GM23338 (cell line): ENCODE data around the gene KDM4B. TPM values are rescaled to one million over a fixed set of nuclear protein-coding genes. Genes with fewer than 3 reads are reported as not detected.

ENCODE experiments used
- ATAC-seq: fragments of 200-7000 bp; cut with Tn5 transposase; 3 replicates; pipeline ENCODE4 v1.9.1; 2020
- DNase-seq: peaks from one replicate; pipeline ENCODE4 v3.0.0-alpha.2; 2015; ENCODE audit warnings: low spot score
- H2AFZ ChIP-seq: fragments of 200-600 bp; sonication (generic); 2 replicates; pipeline ENCODE4 v1.8.0; 2016; ENCODE audit warnings: antibody characterized with exemption, mild to moderate bottlenecking, moderate library complexity
- H3F3A ChIP-seq: fragments of 200-600 bp; sonication (generic); replicated peaks from 2 replicates; pipeline ENCODE4 v1.8.0; 2017; ENCODE audit warnings: antibody characterized with exemption, mixed run types, low read depth
- H3K27ac ChIP-seq: fragments of 200-600 bp; sonication (generic); 2 replicates; pipeline ENCODE4 v1.6.1; 2016; ENCODE audit warnings: low read depth
- H3K27me3 ChIP-seq: fragments of 200-600 bp; sonication (generic); 2 replicates; pipeline ENCODE4 v1.8.0; 2016; ENCODE audit warnings: mild to moderate bottlenecking, mixed run types, moderate library complexity; ENCODE audit not compliant: insufficient read depth
- H3K36me3 ChIP-seq: fragments of 200-600 bp; sonication (generic); 2 replicates; pipeline ENCODE4 v1.8.0; 2016; ENCODE audit warnings: mild to moderate bottlenecking; ENCODE audit not compliant: insufficient read depth
- H3K4me1 ChIP-seq: fragments of 200-600 bp; sonication (generic); 2 replicates; pipeline ENCODE4 v1.8.0; 2016; ENCODE audit warnings: mild to moderate bottlenecking, moderate library complexity; ENCODE audit not compliant: insufficient read depth
- H3K4me2 ChIP-seq: fragments of 200-600 bp; sonication (generic); 2 replicates; pipeline ENCODE4 v1.7.1; 2017; ENCODE audit warnings: mixed run types
- H3K4me3 ChIP-seq: fragments of 200-600 bp; sonication (generic); 2 replicates; pipeline ENCODE4 v1.6.1; 2016; ENCODE audit warnings: mixed run types
- H3K79me2 ChIP-seq: fragments of 200-600 bp; sonication (generic); replicated peaks from 2 replicates; pipeline ENCODE4 v1.8.0; 2017; ENCODE audit warnings: mild to moderate bottlenecking; ENCODE audit not compliant: insufficient read depth
- H3K9me2 ChIP-seq: fragments of 200-600 bp; sonication (generic); 2 replicates; pipeline ENCODE4 v1.8.0; 2017; ENCODE audit not compliant: insufficient read depth
- H4K20me1 ChIP-seq: fragments of 200-600 bp; sonication (generic); replicated peaks from 2 replicates; pipeline ENCODE4 v1.8.0; 2017; ENCODE audit warnings: mild to moderate bottlenecking; ENCODE audit not compliant: insufficient read depth
- H3K27ac Mint-ChIP-seq: 2 replicates; pipeline ENCODE4 v1.8.0; 2020; ENCODE audit warnings: inconsistent platforms, mild to moderate bottlenecking, moderate library complexity, mixed read lengths
- H3K27me3 Mint-ChIP-seq: 3 replicates; pipeline ENCODE4 v1.8.0; 2022; ENCODE audit warnings: low read depth, mild to moderate bottlenecking, moderate library complexity, mixed read lengths, inconsistent platforms; ENCODE audit not compliant: insufficient read depth, poor library complexity
- H3K36me3 Mint-ChIP-seq: 3 replicates; pipeline ENCODE4 v1.8.0; 2021; ENCODE audit warnings: low read depth, mild to moderate bottlenecking, inconsistent platforms, moderate library complexity, mixed read lengths
- H3K4me1 Mint-ChIP-seq: 3 replicates; pipeline ENCODE4 v1.8.0; 2020; ENCODE audit warnings: mild to moderate bottlenecking, inconsistent platforms, mixed read lengths
- H3K4me3 Mint-ChIP-seq: 3 replicates; pipeline ENCODE4 v1.8.0; 2021; ENCODE audit warnings: moderate library complexity, mild to moderate bottlenecking, inconsistent platforms, mixed read lengths
- H3K9me3 Mint-ChIP-seq: 3 replicates; pipeline ENCODE4 v1.8.0; 2020; ENCODE audit warnings: moderate library complexity, mild to moderate bottlenecking, inconsistent platforms, mixed read lengths
- CREB1 ChIP-seq: fragments of 250-450 bp; sonication (Bioruptor Pico); IDR thresholded peaks from 2 replicates; pipeline ENCODE4 v1.5.0; 2020; ENCODE audit warnings: low read depth, mild to moderate bottlenecking, moderate library complexity
- EZH2 ChIP-seq: fragments of 200-600 bp; sonication (generic); IDR thresholded peaks from one replicate; pipeline ENCODE4 v1.8.0; 2017; ENCODE audit warnings: antibody characterized with exemption, mild to moderate bottlenecking, low read depth; ENCODE audit not compliant: unreplicated experiment
- EZH2phosphoT487 ChIP-seq: fragments of 200-600 bp; sonication (generic); IDR thresholded peaks from one replicate; pipeline ENCODE4 v1.8.1; 2018; ENCODE audit warnings: antibody characterized with exemption; ENCODE audit not compliant: unreplicated experiment
- JUNB ChIP-seq: IDR thresholded peaks from one replicate; pipeline ENCODE4 v1.6.1; 2016; ENCODE audit warnings: antibody characterized with exemption; ENCODE audit not compliant: unreplicated experiment
- NANOG ChIP-seq: IDR thresholded peaks from 2 replicates; pipeline ENCODE4 v1.6.1; 2016; ENCODE audit warnings: antibody characterized with exemption, borderline replicate concordance
- POLR2AphosphoS5 ChIP-seq: IDR thresholded peaks from 2 replicates; pipeline ENCODE4 v1.6.1; 2016; ENCODE audit warnings: antibody characterized with exemption, low read depth
- STAT1 ChIP-seq: IDR thresholded peaks from one replicate; pipeline ENCODE4 v1.6.1; 2016; ENCODE audit warnings: antibody characterized with exemption; ENCODE audit not compliant: unreplicated experiment
- ZNF114 ChIP-seq: fragments of 250-450 bp; sonication (Bioruptor Pico); IDR thresholded peaks from 2 replicates; pipeline ENCODE4 v1.5.0; 2020; ENCODE audit warnings: mild to moderate bottlenecking, moderate library complexity
- ZNF331 ChIP-seq: fragments of 250-450 bp; sonication (Bioruptor Pico); IDR thresholded peaks from 2 replicates; pipeline ENCODE4 v1.5.0; 2020; ENCODE audit warnings: low read depth, mild to moderate bottlenecking, moderate library complexity
- polyA plus RNA-seq: library from polyadenylated mRNA; unstranded; fragments of >200 nt; fragmentation: Nextera tagmentation; extraction: Ambion mirVana; gene quantifications from 2 replicates; pipeline ENCODE4 v1.2.1, GENCODE V29; 2016
- total RNA-seq: library from RNA; depleted of rRNA; stranded (reverse); fragments of >200 nt; shearing (Covaris generic); gene quantifications from 2 replicates; pipeline ENCODE4 v1.2.3, GENCODE V29; 2014
- TF ChIP-seq, protein P1 (sequence below), 2 experiments: fragments of 200-600 bp in 1 of 2; sonication (generic) in 1 of 2; conservative IDR thresholded peaks; 2 replicates each; pipeline versions ENCODE4 v1.5.1 to v1.6.1; 2016 to 2017; ENCODE audit warnings: antibody characterized with exemption in 2 of 2, low read depth in 2 of 2, mild to moderate bottlenecking in 2 of 2, moderate library complexity in 1 of 2
- TF ChIP-seq, protein P2 (sequence below): IDR thresholded peaks from 2 replicates; pipeline ENCODE4 v1.6.1; 2016; ENCODE audit warnings: antibody characterized with exemption
- TF ChIP-seq, protein P3 (sequence below): IDR thresholded peaks from one replicate; pipeline ENCODE4 v1.6.1; 2018; ENCODE audit warnings: antibody characterized with exemption; ENCODE audit not compliant: unreplicated experiment
- TF ChIP-seq, protein P4 (sequence below): fragments of 250-450 bp; sonication (Bioruptor Pico); IDR thresholded peaks from 2 replicates; pipeline ENCODE4 v1.5.0; 2020; ENCODE audit warnings: mild to moderate bottlenecking, moderate library complexity

Gene KDM4B
- total and polyA plus RNA-seq, 2 experiments from 2014 or later = 9.1 to 27.6 TPM

DNA sequence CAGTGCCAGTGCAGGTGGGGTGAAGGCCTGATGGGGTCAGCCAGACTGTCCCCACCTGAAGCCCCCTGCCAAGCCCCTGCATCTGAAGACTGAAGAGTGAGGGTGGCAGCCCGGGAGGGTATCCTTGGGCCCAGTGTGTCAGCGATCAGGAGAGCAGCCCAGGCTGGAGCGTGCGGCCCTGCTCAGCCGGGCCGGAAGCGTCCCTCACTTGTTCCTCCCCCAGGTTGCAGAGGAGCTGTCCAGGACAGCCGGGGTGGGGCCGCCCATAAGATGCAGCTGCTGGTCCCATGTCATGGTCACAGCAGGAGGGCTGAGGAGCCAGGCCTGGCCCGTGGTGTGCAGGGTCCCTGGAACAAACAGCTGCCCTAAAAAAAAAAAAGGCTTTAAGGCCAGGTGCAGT is 55.4 kb downstream of the KDM4B start:
- H3K4me3 ChIP-seq = no peak overlapping the region
- DNase-seq (no peak), ATAC-seq (peak; percentile 14; the same call in 2 of the 3 replicates)
- no peaks in the 10 kb centered on the region for H3K27me3 ChIP-seq
- H3K9me2 ChIP-seq = no peaks in the 10 kb centered on the region
- H3K4me1 ChIP-seq = no peaks in the 10 kb centered on the region
- H3K4me2 ChIP-seq = no peak overlapping the region
- H3K4me1 Mint-ChIP-seq = peaks cover 2% of the 10 kb centered on the region; the same call in 1 of the 3 replicates
- no peak overlapping the region for H3K27ac Mint-ChIP-seq
- H3F3A ChIP-seq = no peaks in the 10 kb centered on the region
- no peak overlapping the region for H3K27ac ChIP-seq
- peaks cover 32% of the 10 kb centered on the region for H3K79me2 ChIP-seq
- H3K36me3 ChIP-seq = no peaks in the 10 kb centered on the region
- H4K20me1 ChIP-seq = no peaks in the 10 kb centered on the region; the same call in 1 of the 2 replicates
- no peak for TF ChIP-seq EZH2phosphoT487
- TF ChIP-seq, protein P1, sequence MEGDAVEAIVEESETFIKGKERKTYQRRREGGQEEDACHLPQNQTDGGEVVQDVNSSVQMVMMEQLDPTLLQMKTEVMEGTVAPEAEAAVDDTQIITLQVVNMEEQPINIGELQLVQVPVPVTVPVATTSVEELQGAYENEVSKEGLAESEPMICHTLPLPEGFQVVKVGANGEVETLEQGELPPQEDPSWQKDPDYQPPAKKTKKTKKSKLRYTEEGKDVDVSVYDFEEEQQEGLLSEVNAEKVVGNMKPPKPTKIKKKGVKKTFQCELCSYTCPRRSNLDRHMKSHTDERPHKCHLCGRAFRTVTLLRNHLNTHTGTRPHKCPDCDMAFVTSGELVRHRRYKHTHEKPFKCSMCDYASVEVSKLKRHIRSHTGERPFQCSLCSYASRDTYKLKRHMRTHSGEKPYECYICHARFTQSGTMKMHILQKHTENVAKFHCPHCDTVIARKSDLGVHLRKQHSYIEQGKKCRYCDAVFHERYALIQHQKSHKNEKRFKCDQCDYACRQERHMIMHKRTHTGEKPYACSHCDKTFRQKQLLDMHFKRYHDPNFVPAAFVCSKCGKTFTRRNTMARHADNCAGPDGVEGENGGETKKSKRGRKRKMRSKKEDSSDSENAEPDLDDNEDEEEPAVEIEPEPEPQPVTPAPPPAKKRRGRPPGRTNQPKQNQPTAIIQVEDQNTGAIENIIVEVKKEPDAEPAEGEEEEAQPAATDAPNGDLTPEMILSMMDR (conservative IDR thresholded peaks at IDR 0.05; ENCODE audit: low read depth in 2 of 2) = no peak
- no peak for TF ChIP-seq JUNB
- no peak for TF ChIP-seq STAT1
- TF ChIP-seq NANOG = no peak
- TF ChIP-seq, protein P2, sequence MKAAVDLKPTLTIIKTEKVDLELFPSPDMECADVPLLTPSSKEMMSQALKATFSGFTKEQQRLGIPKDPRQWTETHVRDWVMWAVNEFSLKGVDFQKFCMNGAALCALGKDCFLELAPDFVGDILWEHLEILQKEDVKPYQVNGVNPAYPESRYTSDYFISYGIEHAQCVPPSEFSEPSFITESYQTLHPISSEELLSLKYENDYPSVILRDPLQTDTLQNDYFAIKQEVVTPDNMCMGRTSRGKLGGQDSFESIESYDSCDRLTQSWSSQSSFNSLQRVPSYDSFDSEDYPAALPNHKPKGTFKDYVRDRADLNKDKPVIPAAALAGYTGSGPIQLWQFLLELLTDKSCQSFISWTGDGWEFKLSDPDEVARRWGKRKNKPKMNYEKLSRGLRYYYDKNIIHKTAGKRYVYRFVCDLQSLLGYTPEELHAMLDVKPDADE = no peak
- TF ChIP-seq ZNF114 (CRISPR knock-in tag) = no peak
- TF ChIP-seq, protein P3, sequence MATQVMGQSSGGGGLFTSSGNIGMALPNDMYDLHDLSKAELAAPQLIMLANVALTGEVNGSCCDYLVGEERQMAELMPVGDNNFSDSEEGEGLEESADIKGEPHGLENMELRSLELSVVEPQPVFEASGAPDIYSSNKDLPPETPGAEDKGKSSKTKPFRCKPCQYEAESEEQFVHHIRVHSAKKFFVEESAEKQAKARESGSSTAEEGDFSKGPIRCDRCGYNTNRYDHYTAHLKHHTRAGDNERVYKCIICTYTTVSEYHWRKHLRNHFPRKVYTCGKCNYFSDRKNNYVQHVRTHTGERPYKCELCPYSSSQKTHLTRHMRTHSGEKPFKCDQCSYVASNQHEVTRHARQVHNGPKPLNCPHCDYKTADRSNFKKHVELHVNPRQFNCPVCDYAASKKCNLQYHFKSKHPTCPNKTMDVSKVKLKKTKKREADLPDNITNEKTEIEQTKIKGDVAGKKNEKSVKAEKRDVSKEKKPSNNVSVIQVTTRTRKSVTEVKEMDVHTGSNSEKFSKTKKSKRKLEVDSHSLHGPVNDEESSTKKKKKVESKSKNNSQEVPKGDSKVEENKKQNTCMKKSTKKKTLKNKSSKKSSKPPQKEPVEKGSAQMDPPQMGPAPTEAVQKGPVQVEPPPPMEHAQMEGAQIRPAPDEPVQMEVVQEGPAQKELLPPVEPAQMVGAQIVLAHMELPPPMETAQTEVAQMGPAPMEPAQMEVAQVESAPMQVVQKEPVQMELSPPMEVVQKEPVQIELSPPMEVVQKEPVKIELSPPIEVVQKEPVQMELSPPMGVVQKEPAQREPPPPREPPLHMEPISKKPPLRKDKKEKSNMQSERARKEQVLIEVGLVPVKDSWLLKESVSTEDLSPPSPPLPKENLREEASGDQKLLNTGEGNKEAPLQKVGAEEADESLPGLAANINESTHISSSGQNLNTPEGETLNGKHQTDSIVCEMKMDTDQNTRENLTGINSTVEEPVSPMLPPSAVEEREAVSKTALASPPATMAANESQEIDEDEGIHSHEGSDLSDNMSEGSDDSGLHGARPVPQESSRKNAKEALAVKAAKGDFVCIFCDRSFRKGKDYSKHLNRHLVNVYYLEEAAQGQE = no peak
- TF ChIP-seq, protein P4, sequence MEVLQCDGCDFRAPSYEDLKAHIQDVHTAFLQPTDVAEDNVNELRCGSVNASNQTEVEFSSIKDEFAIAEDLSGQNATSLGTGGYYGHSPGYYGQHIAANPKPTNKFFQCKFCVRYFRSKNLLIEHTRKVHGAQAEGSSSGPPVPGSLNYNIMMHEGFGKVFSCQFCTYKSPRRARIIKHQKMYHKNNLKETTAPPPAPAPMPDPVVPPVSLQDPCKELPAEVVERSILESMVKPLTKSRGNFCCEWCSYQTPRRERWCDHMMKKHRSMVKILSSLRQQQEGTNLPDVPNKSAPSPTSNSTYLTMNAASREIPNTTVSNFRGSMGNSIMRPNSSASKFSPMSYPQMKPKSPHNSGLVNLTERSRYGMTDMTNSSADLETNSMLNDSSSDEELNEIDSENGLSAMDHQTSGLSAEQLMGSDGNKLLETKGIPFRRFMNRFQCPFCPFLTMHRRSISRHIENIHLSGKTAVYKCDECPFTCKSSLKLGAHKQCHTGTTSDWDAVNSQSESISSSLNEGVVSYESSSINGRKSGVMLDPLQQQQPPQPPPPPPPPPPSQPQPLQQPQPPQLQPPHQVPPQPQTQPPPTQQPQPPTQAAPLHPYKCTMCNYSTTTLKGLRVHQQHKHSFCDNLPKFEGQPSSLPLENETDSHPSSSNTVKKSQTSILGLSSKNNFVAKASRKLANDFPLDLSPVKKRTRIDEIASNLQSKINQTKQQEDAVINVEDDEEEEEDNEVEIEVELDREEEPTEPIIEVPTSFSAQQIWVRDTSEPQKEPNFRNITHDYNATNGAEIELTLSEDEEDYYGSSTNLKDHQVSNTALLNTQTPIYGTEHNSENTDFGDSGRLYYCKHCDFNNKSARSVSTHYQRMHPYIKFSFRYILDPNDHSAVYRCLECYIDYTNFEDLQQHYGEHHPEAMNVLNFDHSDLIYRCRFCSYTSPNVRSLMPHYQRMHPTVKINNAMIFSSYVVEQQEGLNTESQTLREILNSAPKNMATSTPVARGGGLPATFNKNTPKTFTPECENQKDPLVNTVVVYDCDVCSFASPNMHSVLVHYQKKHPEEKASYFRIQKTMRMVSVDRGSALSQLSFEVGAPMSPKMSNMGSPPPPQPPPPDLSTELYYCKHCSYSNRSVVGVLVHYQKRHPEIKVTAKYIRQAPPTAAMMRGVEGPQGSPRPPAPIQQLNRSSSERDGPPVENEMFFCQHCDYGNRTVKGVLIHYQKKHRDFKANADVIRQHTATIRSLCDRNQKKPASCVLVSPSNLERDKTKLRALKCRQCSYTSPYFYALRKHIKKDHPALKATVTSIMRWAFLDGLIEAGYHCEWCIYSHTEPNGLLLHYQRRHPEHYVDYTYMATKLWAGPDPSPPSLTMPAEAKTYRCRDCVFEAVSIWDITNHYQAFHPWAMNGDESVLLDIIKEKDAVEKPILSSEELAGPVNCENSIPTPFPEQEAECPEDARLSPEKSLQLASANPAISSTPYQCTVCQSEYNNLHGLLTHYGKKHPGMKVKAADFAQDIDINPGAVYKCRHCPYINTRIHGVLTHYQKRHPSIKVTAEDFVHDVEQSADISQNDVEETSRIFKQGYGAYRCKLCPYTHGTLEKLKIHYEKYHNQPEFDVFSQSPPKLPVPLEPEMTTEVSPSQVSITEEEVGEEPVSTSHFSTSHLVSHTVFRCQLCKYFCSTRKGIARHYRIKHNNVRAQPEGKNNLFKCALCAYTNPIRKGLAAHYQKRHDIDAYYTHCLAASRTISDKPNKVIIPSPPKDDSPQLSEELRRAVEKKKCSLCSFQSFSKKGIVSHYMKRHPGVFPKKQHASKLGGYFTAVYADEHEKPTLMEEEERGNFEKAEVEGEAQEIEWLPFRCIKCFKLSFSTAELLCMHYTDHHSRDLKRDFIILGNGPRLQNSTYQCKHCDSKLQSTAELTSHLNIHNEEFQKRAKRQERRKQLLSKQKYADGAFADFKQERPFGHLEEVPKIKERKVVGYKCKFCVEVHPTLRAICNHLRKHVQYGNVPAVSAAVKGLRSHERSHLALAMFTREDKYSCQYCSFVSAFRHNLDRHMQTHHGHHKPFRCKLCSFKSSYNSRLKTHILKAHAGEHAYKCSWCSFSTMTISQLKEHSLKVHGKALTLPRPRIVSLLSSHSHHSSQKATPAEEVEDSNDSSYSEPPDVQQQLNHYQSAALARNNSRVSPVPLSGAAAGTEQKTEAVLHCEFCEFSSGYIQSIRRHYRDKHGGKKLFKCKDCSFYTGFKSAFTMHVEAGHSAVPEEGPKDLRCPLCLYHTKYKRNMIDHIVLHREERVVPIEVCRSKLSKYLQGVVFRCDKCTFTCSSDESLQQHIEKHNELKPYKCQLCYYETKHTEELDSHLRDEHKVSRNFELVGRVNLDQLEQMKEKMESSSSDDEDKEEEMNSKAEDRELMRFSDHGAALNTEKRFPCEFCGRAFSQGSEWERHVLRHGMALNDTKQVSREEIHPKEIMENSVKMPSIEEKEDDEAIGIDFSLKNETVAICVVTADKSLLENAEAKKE = no peak
- TF ChIP-seq CREB1 (CRISPR knock-in tag) = no peak
- no peak for TF ChIP-seq ZNF331
- TF ChIP-seq POLR2AphosphoS5 = no peak
- no peak for TF ChIP-seq EZH2
- H3K36me3 Mint-ChIP-seq = no peaks in the 10 kb centered on the region
- H3K27me3 Mint-ChIP-seq = peaks cover 17% of the 10 kb centered on the region
- H3K9me3 Mint-ChIP-seq = peaks cover 3% of the 10 kb centered on the region; the same call in 1 of the 3 replicates
- H3K4me3 Mint-ChIP-seq = no peak overlapping the region
- H2AFZ ChIP-seq = no peak overlapping the region
